Measurements from ENCODE around the gene ZC3H12C. TPM values are rescaled to one million over a fixed set of nuclear protein-coding genes. Genes with fewer than 3 reads are reported as not detected.

Gene ZC3H12C
- total and polyA plus RNA-seq, 4 donors: 3.4 to 27.1 (median 9.1) TPM

- no peak overlapping the region for H3K27ac ChIP-seq (ENCODE audit: low read depth in 1 of 2, low read length in 1 of 2)
- no peaks in the 10 kb centered on the region for H3K9me3 ChIP-seq (ENCODE audit: control insufficient read depth in 4 of 4, insufficient read depth in 3 of 4, low read length in 3 of 4)
- peaks cover 0 to 2% (median 0%) of the 10 kb centered on the region in 4 donors for H3K36me3 ChIP-seq (ENCODE audit: control insufficient read depth in 4 of 4, insufficient read depth in 4 of 4, low read length in 4 of 4)
- no peak overlapping the region for H3K4me3 ChIP-seq
- no peaks in the 10 kb centered on the region for H3K4me1 ChIP-seq (ENCODE audit: control insufficient read depth in 5 of 5, insufficient read depth in 5 of 5, low read length in 5 of 5)
- no peaks in the 10 kb centered on the region for H3K27me3 ChIP-seq (ENCODE audit: control insufficient read depth in 3 of 3, insufficient read depth in 3 of 3, low read length in 2 of 3)
- ATAC-seq (ENCODE audit: insufficient read depth, low FRiP score) (no peak), DNase-seq (no peak)
- no peak overlapping the region for H3K9ac ChIP-seq (ENCODE audit: insufficient read depth in 1 of 2, low read length in 2 of 2)
- TF ChIP-seq CTCF (IDR thresholded peaks at IDR 0.05; ENCODE audit: control extremely low read depth, extremely low read depth): no peak
Measured at GRCh38 chr11:110141812-110142211, 48.6 kb downstream of the ZC3H12C start.

GRCh38 chr11:110147962-110148709 is 54.9 kb downstream of the ZC3H12C start:
- WGBS, 2 donors: 43 to 52% methylated on average over 3 of the region's 3 CpGs
- H3K27ac ChIP-seq (ENCODE audit: low read depth in 1 of 2, low read length in 1 of 2): peak overlapping the region in 1 of 2 donors; percentile 53
- H3K9ac ChIP-seq (ENCODE audit: insufficient read depth in 1 of 2, low read length in 2 of 2): no peak overlapping the region
- no peak for TF ChIP-seq CTCF (IDR thresholded peaks at IDR 0.05; ENCODE audit: control extremely low read depth, extremely low read depth)
- ATAC-seq (ENCODE audit: insufficient read depth, low FRiP score): no peak
- no peak for DNase-seq
- peaks cover 0 to 20% (median 0%) of the 10 kb centered on the region in 5 donors for H3K4me1 ChIP-seq (ENCODE audit: control insufficient read depth in 5 of 5, insufficient read depth in 5 of 5, low read length in 5 of 5)
- H3K4me3 ChIP-seq: no peak overlapping the region
- no peaks in the 10 kb centered on the region for H3K27me3 ChIP-seq (ENCODE audit: control insufficient read depth in 3 of 3, insufficient read depth in 3 of 3, low read length in 2 of 3)
- no peaks in the 10 kb centered on the region for H3K9me3 ChIP-seq (ENCODE audit: control insufficient read depth in 4 of 4, insufficient read depth in 3 of 4, low read length in 3 of 4)
- H3K36me3 ChIP-seq (ENCODE audit: control insufficient read depth in 4 of 4, insufficient read depth in 4 of 4, low read length in 4 of 4): peaks cover 0 to 3% (median 0%) of the 10 kb centered on the region in 4 donors

- DNase-seq: no peak
- Histone ChIP-seq H3K27ac (ENCODE audit: low read depth in 1 of 2, low read length in 1 of 2) (peak overlapping the region in 1 of 2 donors; percentile 53), H3K9ac (ENCODE audit: insufficient read depth in 1 of 2, low read length in 2 of 2) (no peak overlapping the region), H3K4me1 (ENCODE audit: control insufficient read depth in 5 of 5, insufficient read depth in 5 of 5, low read length in 5 of 5) (peaks cover 0 to 20% (median 0%) of the 10 kb centered on the region in 5 donors), H3K9me3 (ENCODE audit: control insufficient read depth in 4 of 4, insufficient read depth in 3 of 4, low read length in 3 of 4) (no peaks in the 10 kb centered on the region), H3K27me3 (ENCODE audit: control insufficient read depth in 3 of 3, insufficient read depth in 3 of 3, low read length in 2 of 3) (no peaks in the 10 kb centered on the region), H3K36me3 (ENCODE audit: control insufficient read depth in 4 of 4, insufficient read depth in 4 of 4, low read length in 4 of 4) (peaks cover 0 to 3% (median 1%) of the 10 kb centered on the region in 4 donors), H3K4me3 (no peak overlapping the region)
- ATAC-seq (ENCODE audit: insufficient read depth, low FRiP score): no peak
- TF ChIP-seq CTCF (IDR thresholded peaks at IDR 0.05; ENCODE audit: control extremely low read depth, extremely low read depth): no peak
- 72 to 77% methylated on average over 9 of the region's 9 CpGs for WGBS, 2 donors
Measured at GRCh38 chr11:110148775-110149744, 55.9 kb downstream of the ZC3H12C start.
